SK-N-MC (cell line): ENCODE data around the gene MAML3.

ENCODE experiments used
- EZH2 ChIP-seq: fragments of 200-600 bp; sonication (generic); IDR thresholded peaks from one replicate; pipeline ENCODE4 v1.6.1; 2017; ENCODE audit warnings: antibody characterized with exemption
- POLR2AphosphoS5 ChIP-seq: IDR thresholded peaks from 2 replicates; pipeline ENCODE4 v1.6.1; 2012; ENCODE audit warnings: mild to moderate bottlenecking, low read depth, low read length, borderline replicate concordance

DNA sequence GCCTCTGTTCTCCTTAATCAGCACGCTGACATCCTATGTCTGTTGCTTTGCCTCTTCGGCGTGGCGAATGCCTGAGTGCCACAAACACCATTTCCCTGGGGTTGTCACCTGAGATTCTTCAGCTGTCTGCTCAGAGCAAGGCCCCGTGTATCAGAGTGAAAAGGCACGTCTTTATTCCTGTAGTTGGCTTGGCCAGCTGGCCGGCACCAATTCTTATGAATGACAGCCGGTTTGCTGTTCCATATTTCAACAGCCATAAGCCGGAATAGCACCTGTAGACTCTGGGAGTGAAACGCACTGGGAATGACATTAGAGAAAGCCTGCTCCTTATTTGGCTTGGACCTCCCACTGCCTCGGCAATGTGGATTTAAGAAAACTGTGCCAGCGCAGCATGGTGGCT, 399.0 kb downstream of the MAML3 start:
- TF ChIP-seq EZH2 (no peak), POLR2AphosphoS5 (no peak)
